Measurements from ENCODE around the gene CDH7.

Gene CDH7, protein sequence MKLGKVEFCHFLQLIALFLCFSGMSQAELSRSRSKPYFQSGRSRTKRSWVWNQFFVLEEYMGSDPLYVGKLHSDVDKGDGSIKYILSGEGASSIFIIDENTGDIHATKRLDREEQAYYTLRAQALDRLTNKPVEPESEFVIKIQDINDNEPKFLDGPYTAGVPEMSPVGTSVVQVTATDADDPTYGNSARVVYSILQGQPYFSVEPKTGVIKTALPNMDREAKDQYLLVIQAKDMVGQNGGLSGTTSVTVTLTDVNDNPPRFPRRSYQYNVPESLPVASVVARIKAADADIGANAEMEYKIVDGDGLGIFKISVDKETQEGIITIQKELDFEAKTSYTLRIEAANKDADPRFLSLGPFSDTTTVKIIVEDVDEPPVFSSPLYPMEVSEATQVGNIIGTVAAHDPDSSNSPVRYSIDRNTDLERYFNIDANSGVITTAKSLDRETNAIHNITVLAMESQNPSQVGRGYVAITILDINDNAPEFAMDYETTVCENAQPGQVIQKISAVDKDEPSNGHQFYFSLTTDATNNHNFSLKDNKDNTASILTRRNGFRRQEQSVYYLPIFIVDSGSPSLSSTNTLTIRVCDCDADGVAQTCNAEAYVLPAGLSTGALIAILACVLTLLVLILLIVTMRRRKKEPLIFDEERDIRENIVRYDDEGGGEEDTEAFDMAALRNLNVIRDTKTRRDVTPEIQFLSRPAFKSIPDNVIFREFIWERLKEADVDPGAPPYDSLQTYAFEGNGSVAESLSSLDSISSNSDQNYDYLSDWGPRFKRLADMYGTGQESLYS

DNA sequence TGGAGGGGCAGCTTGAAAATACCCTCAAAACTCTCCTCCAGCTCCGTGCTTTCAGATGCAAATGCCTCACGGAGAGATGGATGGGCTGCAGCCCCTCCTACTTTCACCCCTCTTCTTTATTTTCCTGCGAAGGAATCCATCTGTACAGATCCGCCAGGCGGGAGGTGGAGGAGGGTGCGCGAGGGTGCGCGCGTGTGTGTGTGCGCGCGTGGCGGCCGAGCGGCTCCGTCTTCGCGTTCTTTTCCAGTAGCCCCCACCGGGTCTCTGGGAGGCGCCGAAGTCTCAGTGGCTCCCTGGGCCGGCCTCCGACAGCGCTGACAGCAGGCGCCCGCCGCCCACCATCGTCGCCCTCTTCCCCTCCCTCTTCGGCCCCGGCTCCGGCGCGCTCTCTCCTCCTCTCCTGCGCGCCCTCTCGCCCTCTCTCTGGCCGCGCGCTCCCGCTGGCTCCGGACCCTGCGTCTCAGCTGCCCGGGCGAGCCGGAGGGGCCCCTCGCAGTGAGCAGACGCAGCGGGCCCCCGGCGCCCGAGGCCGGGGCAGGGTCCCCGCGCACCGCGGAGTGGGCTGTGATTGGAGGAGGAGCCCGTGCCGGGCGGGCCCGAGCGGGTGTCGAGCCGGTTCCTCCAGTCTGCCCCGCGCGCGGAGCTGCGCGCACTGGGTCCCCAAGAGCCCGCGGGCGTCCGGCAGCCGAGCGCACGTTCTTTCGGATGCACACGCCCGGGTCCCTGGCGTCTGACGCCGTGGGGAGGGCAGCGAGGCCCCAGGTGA lies at the start of gene CDH7:
Gene CDH7, plus strand, starts transcription at position 624 of the 766 bp plus-strand sequence. CDS start 11,831 bp downstream, outside the sequence.
- peak in 1 of 2 experiments; percentile 16 for DNase-seq

DNA sequence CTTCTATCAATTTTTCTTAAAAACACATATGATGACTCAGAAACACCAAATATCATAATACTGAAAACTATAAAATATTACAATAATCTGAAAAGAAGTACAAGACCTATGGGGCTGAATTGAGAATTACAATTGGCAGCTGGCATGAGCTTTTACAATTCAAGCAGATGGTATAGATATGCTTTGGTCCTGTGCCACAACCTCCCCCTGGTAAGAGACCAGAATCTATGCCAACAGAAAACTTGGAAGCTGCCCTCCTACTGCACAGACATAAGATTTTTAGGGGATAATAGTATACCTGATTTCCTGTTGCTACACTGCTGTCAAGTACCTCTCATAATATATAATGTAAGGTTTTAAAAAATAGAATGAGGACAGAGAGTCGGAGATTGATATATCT lies 46.8 kb upstream of the CDH7 start:
- DNase-seq = no peak

DNA sequence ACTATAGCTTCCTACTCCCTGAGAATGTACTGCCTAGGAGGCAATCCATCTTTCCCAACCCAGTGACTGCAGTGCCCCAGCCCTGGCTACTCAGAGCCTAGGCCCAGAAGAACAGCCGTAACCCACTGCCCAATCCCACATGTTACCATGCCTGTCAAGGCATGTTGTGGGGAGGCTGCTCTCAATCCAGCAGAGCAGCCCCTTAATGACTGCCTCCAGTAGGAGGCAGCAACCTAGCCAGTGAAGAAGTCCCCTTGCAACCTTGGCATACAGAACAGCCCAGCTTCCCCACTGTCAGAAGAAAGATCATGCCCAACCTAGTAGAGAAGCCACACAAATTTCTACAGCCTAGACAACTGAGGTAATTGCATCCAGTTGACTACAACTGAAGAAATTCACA lies 44.2 kb upstream of the CDH7 start:
- DNase-seq = no peak

DNA sequence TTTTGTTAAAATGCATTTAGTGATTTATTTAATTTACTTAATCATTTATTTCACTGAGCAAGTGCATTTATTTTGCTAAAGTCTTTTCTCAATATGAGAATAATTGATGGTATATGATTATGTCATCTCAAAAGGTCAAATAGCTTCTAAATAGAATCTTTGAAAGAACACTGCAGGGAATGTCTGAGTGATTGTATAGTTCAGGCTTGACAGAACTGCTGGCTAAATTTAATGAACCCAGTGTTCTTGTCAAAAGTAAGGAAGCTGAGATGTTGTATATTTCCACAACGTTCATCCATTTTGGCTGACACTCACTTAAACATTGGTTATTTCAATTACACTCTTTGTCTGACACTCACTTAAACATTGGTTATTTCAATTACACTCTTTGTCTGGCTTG lies 39.3 kb upstream of the CDH7 start:
- DNase-seq = no peak

DNA sequence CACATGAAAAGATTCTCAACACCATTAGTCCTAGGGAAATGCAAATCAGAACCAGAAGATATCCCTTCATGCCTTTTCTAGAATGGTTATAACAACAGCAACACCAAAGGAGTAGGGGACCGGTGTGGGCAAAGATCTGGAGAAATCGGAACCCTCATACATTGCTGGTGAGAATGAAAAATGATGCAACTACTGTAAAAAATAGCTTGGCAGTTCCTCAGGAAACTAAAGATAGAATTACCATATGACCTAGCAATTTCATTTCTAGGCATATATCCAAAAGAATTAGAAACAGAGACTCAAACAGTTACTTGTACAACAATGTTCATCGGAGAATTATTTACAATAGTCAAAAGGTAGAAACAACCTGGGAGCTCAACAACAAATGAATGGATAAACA lies 29.2 kb upstream of the CDH7 start:
- no peak for DNase-seq

DNA sequence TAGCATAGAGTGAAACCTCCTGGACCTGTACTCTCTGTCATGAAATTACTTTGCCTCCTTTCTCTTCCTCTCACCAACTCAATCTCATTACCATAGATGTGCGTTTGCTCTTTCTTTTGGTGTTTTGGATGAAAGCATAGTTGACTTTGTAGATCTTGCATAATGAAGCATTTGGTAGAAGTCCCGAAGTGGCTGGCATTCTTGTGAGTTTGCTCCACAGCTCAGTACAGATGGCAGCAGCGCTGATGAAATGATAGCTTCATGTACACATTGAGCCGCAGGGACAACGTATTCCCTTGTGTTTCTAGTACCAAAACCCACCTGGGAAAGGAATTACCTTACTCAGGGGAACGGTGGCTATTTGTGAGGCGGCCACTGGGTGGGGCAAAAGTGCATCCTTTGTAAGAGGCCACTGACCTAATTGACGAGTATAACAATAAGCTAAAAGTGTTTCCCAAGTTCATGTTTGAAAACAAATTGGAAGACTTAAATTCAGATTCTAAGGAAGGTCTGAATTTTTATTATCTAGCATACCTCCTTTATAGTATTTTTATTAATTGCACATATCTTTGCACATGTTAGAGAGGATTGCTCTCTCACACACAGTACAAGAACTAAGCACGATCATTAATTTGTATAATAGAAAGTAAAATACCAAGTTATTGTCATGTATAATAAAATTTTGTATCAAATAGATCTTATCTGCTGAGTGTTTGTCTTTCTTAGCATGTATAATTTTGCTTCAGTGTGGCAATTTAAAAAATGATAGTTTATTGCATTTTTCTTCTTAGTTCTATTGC lies 25.4 kb upstream of the CDH7 start:
- no peak for DNase-seq

DNA sequence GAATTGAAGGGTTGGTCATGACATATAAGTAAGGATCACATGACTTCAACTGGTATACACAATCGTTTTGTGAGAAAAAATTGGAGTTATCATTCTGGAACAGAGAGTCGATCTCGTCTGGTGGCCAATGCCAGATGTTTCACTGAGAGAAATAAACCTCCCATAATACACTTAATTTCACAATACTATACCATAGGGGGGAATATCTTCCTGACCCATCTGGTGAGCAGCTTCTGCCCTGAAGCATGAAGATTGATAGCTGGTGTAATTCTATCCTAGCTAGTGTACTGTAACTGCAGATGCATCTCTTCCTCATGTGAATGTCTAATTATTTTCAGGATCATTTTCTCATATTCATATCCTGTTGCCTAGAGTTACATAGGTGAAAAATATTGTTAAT lies 15.7 kb upstream of the CDH7 start:
- no peak for DNase-seq

DNA sequence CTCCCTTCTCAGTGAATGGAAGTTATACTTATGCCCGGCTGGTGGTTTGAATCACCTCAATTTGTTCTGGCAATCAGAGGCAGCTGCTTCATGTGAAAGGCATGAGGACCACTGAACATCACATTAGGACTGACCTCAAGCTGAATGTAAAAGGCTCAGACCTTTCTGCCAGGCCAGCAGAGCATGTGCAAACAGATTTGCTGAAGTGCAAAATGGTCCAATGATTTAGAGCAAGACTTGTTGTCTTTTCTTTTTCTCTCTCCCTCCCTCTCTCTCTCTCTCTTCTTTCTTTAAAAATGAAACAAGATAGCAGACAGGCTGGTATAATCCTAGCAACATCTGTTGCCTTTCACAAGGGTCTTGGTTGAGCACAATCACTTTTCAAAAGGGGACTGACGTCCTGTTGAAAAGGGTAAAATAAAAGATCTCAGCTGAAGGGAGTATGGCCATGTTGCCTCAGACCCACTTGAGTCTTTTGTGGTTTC lies 13.3 kb upstream of the CDH7 start:
- DNase-seq = no peak

DNA sequence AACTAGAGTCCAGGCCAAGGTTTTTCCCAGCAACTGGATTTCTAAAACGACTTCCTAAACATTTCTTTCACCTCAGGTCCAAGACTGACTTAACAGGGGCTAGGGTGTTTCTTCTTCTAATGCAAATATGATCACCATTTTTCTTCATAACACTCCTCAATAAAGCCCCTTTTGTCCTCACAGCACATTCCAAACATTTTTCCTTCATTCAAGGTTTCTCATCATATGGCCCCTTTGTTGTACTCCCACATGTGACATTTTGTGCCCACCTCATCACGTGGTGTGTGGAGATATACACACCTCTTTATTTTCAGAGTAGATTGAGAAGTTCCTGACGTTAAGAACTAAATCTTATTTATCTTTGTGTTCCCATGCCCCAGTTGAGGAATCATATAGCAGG lies 3.9 kb upstream of the CDH7 start:
- no peak for DNase-seq

DNA sequence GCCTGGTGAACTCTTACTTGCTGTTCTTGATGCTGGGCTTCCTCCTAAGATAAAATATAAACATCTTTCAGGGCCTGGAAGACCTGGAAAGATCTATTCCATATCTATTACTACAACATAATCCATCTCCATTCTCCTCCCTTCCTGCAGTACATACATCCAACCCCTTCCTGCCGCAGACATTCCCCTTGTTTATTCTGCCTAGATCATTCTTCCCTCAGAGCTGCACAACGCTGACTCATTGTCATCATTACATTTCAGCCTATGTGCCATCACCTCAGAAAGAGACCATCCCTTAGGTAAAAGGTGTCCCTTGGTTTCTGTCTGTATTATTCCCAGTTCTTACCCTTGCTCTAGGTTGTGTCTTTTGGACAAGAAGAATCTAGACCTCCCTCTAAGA lies 2.5 kb upstream of the CDH7 start:
- DNase-seq = no peak

DNA sequence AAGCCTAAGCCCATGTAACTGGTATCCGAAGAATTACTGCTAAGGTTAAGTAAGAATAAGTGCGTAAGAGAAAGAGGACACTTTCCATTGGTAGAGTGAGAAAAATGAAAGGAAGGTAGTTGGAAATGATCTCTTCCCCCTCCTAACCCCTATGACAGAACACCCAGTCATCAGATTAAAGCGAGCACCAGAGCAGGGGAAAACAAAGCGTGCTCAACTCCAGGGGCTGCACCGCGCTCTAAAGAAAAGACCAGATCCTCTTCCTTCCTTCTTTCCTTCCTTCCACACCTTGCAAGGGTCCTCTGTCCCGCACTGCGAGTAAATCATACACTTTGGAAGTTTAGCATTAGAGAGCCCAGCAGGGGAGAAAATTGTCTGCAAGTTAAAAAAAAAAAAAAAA lies 971 bp upstream of the CDH7 start:
- no peak for DNase-seq

DNA sequence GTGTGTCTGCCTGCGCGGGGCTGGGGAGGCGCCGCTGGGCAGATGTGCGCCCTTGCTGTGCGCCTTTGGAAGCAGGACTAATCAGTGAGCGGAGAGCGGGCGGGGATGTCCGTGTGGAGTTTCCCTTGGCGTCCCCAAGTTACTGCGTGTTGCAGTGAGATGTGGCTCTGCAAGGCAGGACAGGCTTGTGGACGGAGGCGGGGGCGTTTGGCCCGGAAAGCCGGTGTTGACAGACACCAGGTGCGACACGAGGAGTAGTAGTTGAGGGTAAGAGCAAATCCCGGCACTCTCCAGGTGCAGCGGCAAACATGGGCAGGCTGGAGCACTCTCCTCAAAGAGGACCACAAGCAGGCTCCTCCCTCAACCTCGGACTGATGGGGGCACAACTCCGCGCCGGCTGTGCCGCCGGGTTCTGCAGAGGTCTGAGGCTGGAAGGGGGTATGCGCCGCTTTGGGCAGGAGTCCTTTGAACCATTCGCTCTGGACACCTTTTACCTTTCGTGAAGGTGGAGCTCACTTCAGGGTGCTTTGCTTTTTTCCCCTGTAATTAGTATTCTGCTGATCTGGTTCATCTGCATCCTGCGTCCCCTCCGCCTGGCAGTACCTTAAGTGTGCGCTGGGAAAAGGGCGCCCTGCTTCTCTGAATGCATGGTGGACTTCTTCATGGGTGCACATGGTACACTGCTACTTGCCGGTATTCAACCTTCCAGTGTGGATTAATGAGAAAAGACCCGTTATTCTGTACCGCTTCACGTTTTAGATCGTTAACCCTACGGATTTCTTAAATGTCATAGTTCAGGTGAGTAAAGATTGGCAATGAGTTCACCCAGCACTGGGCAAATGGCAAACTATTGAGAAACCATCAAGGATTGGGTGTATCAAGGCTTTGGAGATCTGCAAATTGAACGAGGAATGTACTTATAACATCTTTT lies 608 bp downstream of the CDH7 start:
- no peak for DNase-seq

DNA sequence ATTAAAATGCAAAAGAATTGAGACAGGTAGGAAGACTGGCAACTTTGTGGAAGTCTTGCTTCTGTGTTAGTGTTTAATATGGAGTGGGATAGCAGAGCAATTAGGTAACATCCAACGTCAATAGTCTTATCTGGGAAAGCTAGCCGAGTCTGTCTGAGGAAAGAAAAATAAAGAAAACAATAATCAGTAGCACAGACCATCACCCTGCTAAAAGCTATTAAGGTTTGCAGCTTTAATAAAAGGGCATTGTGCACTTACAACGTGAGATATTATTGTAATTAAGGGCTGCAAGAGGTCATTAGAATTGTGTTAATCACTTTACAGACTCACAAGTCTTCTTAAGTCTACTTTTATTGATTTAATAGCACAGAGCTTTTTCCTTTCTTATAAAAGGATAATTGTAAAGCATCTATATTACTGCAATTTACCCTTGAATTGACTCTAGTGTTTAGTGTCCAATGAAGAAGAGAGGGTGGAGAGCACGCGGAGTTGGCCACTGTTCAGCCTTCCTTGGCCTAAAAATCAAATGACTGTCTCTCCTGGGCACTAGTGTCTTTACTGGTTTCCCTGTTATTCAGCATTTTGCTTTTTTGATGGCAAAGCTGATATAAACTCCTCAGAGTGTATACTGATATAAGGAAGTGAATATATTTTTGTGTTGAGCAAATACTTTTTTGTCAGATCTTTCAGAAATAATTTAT lies 2.0 kb downstream of the CDH7 start:
- DNase-seq = no peak

DNA sequence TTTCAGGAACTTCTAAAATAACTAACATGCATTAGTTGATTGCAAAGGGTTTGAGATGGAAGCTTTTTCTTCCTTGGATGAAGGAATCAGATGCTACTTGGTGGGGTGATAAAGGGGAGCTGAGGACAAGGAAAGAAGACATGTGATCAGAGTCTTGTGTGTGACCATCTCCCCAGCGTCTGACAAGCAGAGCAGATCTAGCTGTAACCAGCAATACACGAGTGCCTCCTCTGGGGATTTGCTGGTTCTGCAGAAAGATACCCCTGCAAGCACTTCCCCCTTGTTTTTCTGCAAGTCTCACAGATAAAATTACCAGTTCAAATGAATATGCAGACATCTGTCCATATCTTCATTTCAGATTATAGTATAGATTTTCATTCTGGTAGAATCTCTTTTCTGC lies 2.7 kb downstream of the CDH7 start:
- no peak for DNase-seq

DNA sequence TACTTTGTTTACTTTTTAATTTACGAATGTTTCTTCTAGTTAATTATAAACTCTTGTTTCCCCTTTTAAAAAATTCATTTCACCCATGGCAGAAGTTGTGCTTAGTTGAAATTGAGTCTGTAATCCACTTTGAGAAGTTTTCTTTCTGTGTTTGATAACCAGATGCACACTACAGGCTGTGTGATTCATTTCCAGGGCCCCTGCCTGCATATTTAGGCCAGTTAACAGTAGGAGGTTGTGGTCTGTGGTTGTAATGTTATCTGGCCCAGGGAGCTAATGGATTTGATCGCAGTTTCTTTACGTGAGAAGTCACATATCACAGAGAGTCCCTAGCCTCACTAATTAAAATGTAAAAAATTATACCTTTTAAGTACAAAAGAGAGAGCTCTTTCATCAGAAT lies 3.3 kb downstream of the CDH7 start:
- no peak for DNase-seq

DNA sequence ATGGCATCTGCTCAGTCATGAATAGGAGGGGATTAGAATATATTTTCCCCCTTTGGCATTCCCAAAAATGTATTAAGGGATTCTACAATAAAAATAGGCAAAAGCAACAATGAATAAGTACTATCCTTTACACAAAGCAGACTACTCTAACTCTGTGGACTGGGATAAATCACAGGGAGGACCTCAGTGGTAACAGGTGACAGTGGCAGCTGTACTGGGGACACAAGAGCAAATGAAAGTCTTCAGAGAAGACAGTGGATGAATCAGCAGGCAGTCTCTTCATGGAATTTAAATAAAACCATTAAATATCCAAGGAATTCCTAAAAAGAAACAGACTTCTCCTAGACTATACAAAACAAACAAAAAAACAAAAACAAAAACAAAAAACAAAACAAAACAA lies 4.8 kb downstream of the CDH7 start:
- no peak for DNase-seq

DNA sequence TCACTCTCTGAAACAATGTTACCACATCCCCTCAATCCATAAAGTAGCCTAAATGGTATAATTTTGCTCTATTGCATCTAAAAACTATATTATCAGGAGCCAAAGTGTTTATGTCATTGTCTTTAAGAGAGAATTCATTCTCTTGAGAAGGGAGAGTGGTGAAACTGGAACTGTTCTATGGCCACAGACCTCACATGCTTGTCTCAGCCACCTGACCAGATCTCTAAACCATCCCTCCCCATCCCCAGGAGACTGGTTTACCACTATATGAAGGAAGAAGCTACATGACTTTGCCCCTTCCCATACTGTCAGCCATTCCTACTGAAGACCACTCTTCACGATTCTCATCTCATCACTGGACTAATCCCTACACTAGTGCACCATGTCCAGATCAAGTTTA lies 9.6 kb downstream of the CDH7 start:
- DNase-seq = no peak

DNA sequence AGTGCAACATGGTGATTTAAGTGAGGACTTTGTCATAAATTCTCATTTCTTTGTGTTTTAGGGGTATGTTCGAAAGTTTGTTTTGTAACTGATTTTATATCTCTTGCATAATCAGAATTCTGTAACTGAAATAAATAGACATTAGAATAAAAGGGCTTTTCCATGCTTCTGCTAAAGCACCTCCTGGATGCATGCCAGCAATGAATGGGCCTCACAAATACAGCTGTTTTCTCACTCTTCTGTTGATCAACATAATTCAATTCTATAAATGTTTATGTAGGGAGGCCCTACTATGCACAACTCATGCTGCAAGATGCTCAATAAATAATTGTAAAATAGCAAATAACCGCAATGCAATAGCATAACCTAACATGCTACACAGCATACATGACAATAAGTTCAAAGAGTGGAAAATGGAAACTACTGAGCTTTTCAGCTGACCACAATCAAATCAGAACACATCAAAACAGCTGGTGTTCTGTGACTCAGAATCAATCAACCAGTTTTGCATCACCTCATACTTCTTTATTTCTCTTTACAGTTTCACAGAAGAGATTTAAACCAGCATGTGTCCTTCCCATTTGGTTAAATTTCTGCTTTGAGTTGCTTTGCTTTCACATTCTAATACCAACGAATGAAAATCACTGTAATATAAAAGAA lies 11.0 kb downstream of the CDH7 start:
- DNase-seq = no peak

DNA sequence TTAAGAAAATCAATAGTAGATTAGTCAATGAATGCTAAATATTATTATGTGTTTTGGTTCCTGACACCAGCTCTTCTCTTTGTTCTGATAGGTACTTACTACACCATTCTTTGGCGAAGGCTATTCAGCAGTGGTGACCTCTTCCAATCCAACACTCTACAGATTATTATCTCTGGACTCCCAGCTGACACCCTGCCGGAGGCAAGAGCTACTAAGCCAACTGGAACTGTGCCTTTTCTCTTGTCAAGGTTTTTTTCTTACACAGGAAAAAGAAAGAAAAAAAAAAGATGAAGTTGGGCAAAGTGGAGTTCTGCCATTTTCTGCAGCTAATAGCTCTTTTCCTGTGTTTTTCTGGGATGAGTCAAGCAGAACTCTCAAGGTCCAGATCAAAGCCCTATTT lies 11.7 kb downstream of the CDH7 start:
- no peak for DNase-seq

DNA sequence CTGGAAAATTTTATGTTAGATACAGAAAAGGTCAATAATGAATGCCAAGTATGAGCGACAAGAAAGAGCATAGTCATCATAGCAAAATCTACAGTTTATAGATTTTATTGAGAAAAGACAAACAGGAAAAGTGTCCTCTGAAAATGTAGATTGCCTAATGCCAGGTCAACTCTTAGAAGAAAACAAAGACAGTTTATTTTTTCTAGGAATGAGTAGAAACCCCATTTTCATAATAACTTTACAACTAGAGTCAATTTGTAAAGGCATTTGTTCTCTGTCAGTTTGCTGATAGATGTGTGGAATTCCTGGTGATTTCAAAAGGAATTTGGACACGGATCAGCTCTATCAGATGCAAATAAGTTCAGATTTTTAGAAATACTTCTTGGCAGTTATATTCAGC lies 16.6 kb downstream of the CDH7 start:
- no peak for DNase-seq

Measured in activated T-cell treated with anti-CD3 and anti-CD28 coated beads, Interleukin-2, amount 50 U/mL, for 48 hours (primary cell).